Metanephros (tissue), 2 donors: Measurements from ENCODE around the gene GABRG3. TPM values are rescaled to one million over a fixed set of nuclear protein-coding genes. Genes with fewer than 3 reads are reported as not detected.

Source experiments
- small RNA-seq: library from RNA; depleted of rRNA; stranded (forward); fragments of <200 nt; gene quantifications from one replicate; pipeline ENCODE3, GENCODE V24; 2014; ENCODE audit warnings: low replicate concordance
- total RNA-seq: library from RNA; depleted of rRNA; stranded (reverse); fragments of >200 nt; gene quantifications from one replicate; pipeline ENCODE4 v1.2.3, GENCODE V29; 2014

The GABRG3 gene
- total RNA-seq: 0.82 TPM

GRCh38 chr15:26970712-26971210 is at the start of gene GABRG3:
GABRG3 (plus strand) TSS chr15:26971181.

Small RNA genes lying within 50 kb of the gene (small RNA-seq; reads per million reads assigned to genes)
- gene RNA5SP391: not detected
- not detected for gene SERPINE4P

Other genes starting within 250 kb of the GABRG3 start
- 8.3 TPM for gene GABRB3, start 198.1 kb upstream of the GABRG3 start, total RNA-seq
- 0.06 TPM for gene GABRA5, start 104.1 kb upstream of the GABRG3 start, total RNA-seq